ENCODE results near the gene MYO1H.

- TF ChIP-seq CTCF (IDR thresholded peaks at IDR 0.05; ENCODE audit: low read depth, low read length) = no peak
- no peak for TF ChIP-seq EZH2phosphoT487 (IDR thresholded peaks at IDR 0.05; ENCODE audit: low read depth)
These were observed 12.8 kb upstream of the MYO1H start for GRCh38 chr12:109334887-109335286.

Measured in OCI-LY3 (cell line).